HCT116 (cell line): ENCODE data around the gene KIFC1. TPM values are rescaled to one million over a fixed set of nuclear protein-coding genes. Genes with fewer than 3 reads are reported as not detected.

Experiments used
- ATAC-seq: fragments of 200-7000 bp; cut with Tn5 transposase; 2 replicates; pipeline ENCODE4 v1.9.1; 2020; ENCODE audit warnings: mild to moderate bottlenecking, moderate library complexity
- BruUV-seq: library from RNA; stranded (reverse); fragments of 400-500 nt; replicated peaks from 2 replicates; lab custom pipeline; 2021; lab: Mats Ljungman, UMichigan
- CTCF ChIA-PET: fragments of 300-600 bp; sonication (Branson Sonifier 250); formaldehyde crosslinking; loops from one replicate; lab custom pipeline; 2021; ENCODE audit warnings: antibody characterized with exemption; lab: Charles Lee
- POLR2A ChIA-PET: fragments of 300-600, 350-600 bp; sonication (Branson Sonifier 250); formaldehyde crosslinking; loops from one replicate; lab custom pipeline; 2021; ENCODE audit warnings: antibody characterized with exemption; lab: Charles Lee
- RAD21 ChIA-PET, 2 experiments: fragments of 300-600 bp; sonication (Branson Sonifier 250); formaldehyde crosslinking; loops; one replicate each; lab custom pipeline; 2023; ENCODE audit warnings: low total read pairs in 2 of 2; ENCODE audit not compliant: uncharacterized antibody in 2 of 2, unreplicated experiment in 2 of 2, low non-redundant PET in 1 of 2; lab: Charles Lee
- DNase-seq: peaks from one replicate; pipeline ENCODE4 v3.0.0-alpha.2; 2010; ENCODE audit warnings: low read depth, low spot score
- H2AFZ ChIP-seq: fragments of 200-600 bp; shearing (Covaris generic), sonication (generic); 2 replicates; pipeline ENCODE4 v1.6.1; 2017; ENCODE audit warnings: low read depth, mixed run types, mixed read lengths, antibody characterized with exemption, low read length; ENCODE audit not compliant: poor library complexity, severe bottlenecking
- H3K27ac ChIP-seq: 2 replicates; pipeline ENCODE4 v1.5.1; 2012; ENCODE audit warnings: low read depth, low read length
- H3K27me3 ChIP-seq: fragments of 200-600 bp; sonication (generic); 2 replicates; pipeline ENCODE4 v1.6.1; 2016; ENCODE audit warnings: mixed run types, low read length, mixed read lengths; ENCODE audit not compliant: insufficient read depth
- H3K36me3 ChIP-seq, 2 experiments: fragments of 200-500 bp in 1 of 2; fragments of 200-600 bp in 1 of 2; sonication (Bioruptor generic) in 1 of 2; sonication (generic) in 1 of 2; 2 replicates each; pipeline versions ENCODE4 v1.5.1 to v1.6.1; 2014 to 2016; ENCODE audit warnings: low read length in 2 of 2, inconsistent platforms in 1 of 2, mixed read lengths in 1 of 2, mixed run types in 1 of 2; ENCODE audit not compliant: insufficient read depth in 2 of 2, control insufficient read depth in 1 of 2
- H3K4me1 ChIP-seq, 2 experiments: fragments of 200-600 bp in 1 of 2; sonication (generic) in 1 of 2; 2 replicates each; pipeline versions ENCODE4 v1.5.1 to v1.6.1; 2012 to 2017; ENCODE audit warnings: low read length in 2 of 2, inconsistent platforms in 1 of 2, mild to moderate bottlenecking in 1 of 2, mixed read lengths in 1 of 2, mixed run types in 1 of 2, moderate library complexity in 1 of 2; ENCODE audit not compliant: insufficient read depth in 2 of 2, control insufficient read depth in 1 of 2
- H3K4me2 ChIP-seq: fragments of 200-600 bp; sonication (generic); 2 replicates; pipeline ENCODE4 v1.6.1; 2017; ENCODE audit warnings: mixed run types, low read length, mixed read lengths
- H3K4me3 ChIP-seq, 2 experiments: fragments of 200-600 bp in 1 of 2; sonication (generic) in 1 of 2; replicated peaks in 1 of 2; 2 replicates each; pipeline ENCODE4 v1.5.1; 2011 to 2016; ENCODE audit warnings: low read length in 2 of 2, control low read depth in 1 of 2, low read depth in 1 of 2, mild to moderate bottlenecking in 1 of 2, mixed read lengths in 1 of 2, mixed run types in 1 of 2
- H3K79me2 ChIP-seq: fragments of 200-600 bp; sonication (generic); 2 replicates; pipeline ENCODE4 v1.6.1; 2017; ENCODE audit warnings: mild to moderate bottlenecking, mixed run types, low read length, moderate library complexity, mixed read lengths; ENCODE audit not compliant: insufficient read depth
- H3K9ac ChIP-seq: fragments of 200-600 bp; sonication (generic); 2 replicates; pipeline ENCODE4 v1.6.1; 2016; ENCODE audit warnings: low read length, mixed read lengths
- H3K9me2 ChIP-seq: fragments of 200-600 bp; sonication (generic), shearing (Covaris generic); 2 replicates; pipeline ENCODE4 v1.6.1; 2017; ENCODE audit warnings: mixed run types, mild to moderate bottlenecking, moderate library complexity; ENCODE audit not compliant: insufficient read depth
- H3K9me3 ChIP-seq, 2 experiments: fragments of 200-500 bp in 1 of 2; fragments of 200-600 bp in 1 of 2; sonication (Bioruptor generic) in 1 of 2; sonication (generic) in 1 of 2; 2 replicates each; pipeline ENCODE4 v1.6.1; 2014 to 2017; ENCODE audit warnings: low read length in 2 of 2, mixed read lengths in 2 of 2, inconsistent platforms in 1 of 2, low read depth in 1 of 2, mild to moderate bottlenecking in 1 of 2, mixed run types in 1 of 2, moderate library complexity in 1 of 2; ENCODE audit not compliant: control insufficient read depth in 1 of 2, insufficient read depth in 1 of 2
- H4K20me1 ChIP-seq: fragments of 200-600 bp; sonication (generic), shearing (Covaris generic); 2 replicates; pipeline ENCODE4 v1.6.1; 2017; ENCODE audit warnings: mixed run types, mild to moderate bottlenecking, moderate library complexity; ENCODE audit not compliant: insufficient read depth
- CBX3 ChIP-seq: IDR thresholded peaks from 2 replicates; pipeline ENCODE4 v1.6.1; 2012; ENCODE audit warnings: low read depth
- TCF7L2 ChIP-seq: IDR thresholded peaks from 2 replicates; pipeline ENCODE4 v1.7.0; 2011; ENCODE audit warnings: borderline replicate concordance, inconsistent platforms; ENCODE audit not compliant: insufficient read depth, insufficient read length; ENCODE audit errors: extremely low read depth
- ZFX ChIP-seq: fragments of 450-650 bp; IDR thresholded peaks from 2 replicates; pipeline ENCODE4 v1.6.1; 2017
- intact Hi-C: fragments of 100-400 bp; cut with micrococcal nuclease; formaldehyde crosslinking; loops from 2 replicates; pipeline ENCODE4 v1.10.0; 2022
- total RNA-seq: library from RNA; stranded (reverse); gene quantifications from one replicate; pipeline ENCODE4 v1.2.1, GENCODE V29; 2021; ENCODE audit not compliant: unreplicated experiment
- TF ChIP-seq, protein P1 (sequence below): IDR thresholded peaks from 2 replicates; pipeline ENCODE4 v1.6.1; 2012
- TF ChIP-seq, protein P2 (sequence below): IDR thresholded peaks from 2 replicates; pipeline ENCODE4 v1.6.1; 2011; ENCODE audit warnings: mild to moderate bottlenecking, low read length, moderate library complexity; ENCODE audit not compliant: insufficient replicate concordance; ENCODE audit errors: extremely low read depth

Gene KIFC1
- total RNA-seq, 1 experiment from 2014 or later = 84.7 TPM

DNA sequence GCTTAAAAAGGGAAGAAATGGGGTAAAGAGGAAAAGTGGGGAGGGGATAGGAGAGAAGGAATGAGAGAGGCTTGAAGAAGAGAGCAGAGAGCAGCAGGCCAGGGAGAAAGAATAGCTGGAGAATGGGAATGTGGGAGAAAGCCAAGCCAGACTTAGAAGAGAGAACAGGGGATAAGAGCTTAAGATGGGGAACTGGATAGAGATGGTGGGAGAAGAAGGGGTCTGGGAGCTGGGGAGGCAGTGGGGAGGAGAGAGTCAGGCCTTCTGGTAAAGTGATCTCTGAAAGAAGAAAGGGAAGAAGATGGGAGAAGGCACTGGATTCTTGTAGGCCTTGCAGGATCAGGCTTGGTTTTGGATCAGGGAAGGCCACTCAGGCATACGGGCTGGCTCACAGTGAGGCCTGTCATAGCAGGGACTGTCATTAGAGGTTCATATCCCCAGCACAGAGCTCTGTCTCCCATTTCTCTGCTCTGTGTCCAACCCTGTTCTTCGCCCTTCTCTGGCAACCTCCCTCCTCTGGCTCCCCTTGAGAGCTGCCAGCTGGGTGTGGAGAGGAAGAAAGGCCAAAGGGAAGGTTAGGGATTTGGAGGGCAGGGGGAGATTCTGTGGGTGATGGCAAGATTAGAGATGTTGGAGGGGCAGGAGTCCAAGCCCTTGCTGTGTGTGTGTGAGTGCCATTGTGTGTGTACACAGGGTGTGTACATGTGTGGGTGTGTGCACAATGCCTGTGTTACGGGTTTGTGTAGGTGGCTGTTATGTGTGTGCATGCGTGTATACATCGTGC is 37.5 kb downstream of the KIFC1 start:
- CTCF ChIA-PET = interaction anchor here (1.0 kb wide), 1 partner anchor 25 kb away, joined by 3 read pairs; the partner anchor contains the start of gene ZBTB9
- H3K4me1 ChIP-seq = peaks cover 31 to 87% of the 10 kb centered on the region in 2 experiments
- H3K9ac ChIP-seq = no peak overlapping the region
- no peak for TF ChIP-seq TCF7L2
- TF ChIP-seq, protein P1, sequence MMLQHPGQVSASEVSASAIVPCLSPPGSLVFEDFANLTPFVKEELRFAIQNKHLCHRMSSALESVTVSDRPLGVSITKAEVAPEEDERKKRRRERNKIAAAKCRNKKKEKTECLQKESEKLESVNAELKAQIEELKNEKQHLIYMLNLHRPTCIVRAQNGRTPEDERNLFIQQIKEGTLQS = no peak
- TF ChIP-seq, protein P2, sequence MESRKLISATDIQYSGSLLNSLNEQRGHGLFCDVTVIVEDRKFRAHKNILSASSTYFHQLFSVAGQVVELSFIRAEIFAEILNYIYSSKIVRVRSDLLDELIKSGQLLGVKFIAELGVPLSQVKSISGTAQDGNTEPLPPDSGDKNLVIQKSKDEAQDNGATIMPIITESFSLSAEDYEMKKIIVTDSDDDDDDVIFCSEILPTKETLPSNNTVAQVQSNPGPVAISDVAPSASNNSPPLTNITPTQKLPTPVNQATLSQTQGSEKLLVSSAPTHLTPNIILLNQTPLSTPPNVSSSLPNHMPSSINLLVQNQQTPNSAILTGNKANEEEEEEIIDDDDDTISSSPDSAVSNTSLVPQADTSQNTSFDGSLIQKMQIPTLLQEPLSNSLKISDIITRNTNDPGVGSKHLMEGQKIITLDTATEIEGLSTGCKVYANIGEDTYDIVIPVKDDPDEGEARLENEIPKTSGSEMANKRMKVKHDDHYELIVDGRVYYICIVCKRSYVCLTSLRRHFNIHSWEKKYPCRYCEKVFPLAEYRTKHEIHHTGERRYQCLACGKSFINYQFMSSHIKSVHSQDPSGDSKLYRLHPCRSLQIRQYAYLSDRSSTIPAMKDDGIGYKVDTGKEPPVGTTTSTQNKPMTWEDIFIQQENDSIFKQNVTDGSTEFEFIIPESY = no peak
- TF ChIP-seq ZFX = no peak
- TF ChIP-seq CBX3 = no peak
- TF ChIP-seq, all 23 proteins: peak for 0
- intact Hi-C loops = loop anchor here (5.0 kb wide), 1 partner anchor 132 kb away; the partner anchor contains the start of gene RGL2
- ATAC-seq = no peak
- no peak for DNase-seq
- no peak overlapping the region for H3K4me3 ChIP-seq
- no peaks in the 10 kb centered on the region for H3K27me3 ChIP-seq
- H3K9me3 ChIP-seq = no peaks in the 10 kb centered on the region
- peak overlapping the region; percentile 75; the same call in 1 of the 2 replicates for H3K4me2 ChIP-seq
- H3K9me2 ChIP-seq = no peaks in the 10 kb centered on the region
- ChIA-PET POLR2A (interaction anchor here (0.8 kb wide), 1 partner anchor 11 kb away, joined by 3 read pairs; the partner anchor contains the start of gene CUTA), RAD21 (no interaction called here)
- H2AFZ ChIP-seq = no peak overlapping the region
- BruUV-seq = no TSS peak
- H3K79me2 ChIP-seq = no peaks in the 10 kb centered on the region
- no peaks in the 10 kb centered on the region for H4K20me1 ChIP-seq
- H3K36me3 ChIP-seq = no peaks in the 10 kb centered on the region
- H3K27ac ChIP-seq = no peak overlapping the region
